GM21390 (cell line): ENCODE measurements around the gene EGLN1.
"Not testable (repeated sequence)": the region's sequence is repeated elsewhere in the genome, so short reads cannot be mapped to it uniquely, and the experiment has no call there.

Experiments used
- ATAC-seq: cut with Tn5 transposase; IDR thresholded peaks from one replicate; pipeline ENCODE4 v1.9.1; 2021; ENCODE audit not compliant: unreplicated experiment

The EGLN1 gene

GRCh38 chr1:231421971-231422797 lies at the start of gene EGLN1:
Gene EGLN1 (minus strand): TSS chr1:231422287. CDS start chr1:231421888, 399 bp downstream.
- ATAC-seq = peak; percentile 79

- ATAC-seq = not testable (repeated sequence)
Measured at GRCh38 chr1:231471500-231471899, 49.4 kb upstream of the EGLN1 start.

- ATAC-seq = not testable (repeated sequence)
Measured at GRCh38 chr1:231471027-231471426, 48.9 kb upstream of the EGLN1 start.

GRCh38 chr1:231467986-231468385 lies 45.9 kb upstream of the EGLN1 start:
- no peak for ATAC-seq

GRCh38 chr1:231465051-231465450 lies 43.0 kb upstream of the EGLN1 start:
- peak; percentile 47 for ATAC-seq

- ATAC-seq = no peak
Measured at GRCh38 chr1:231463541-231463940, 41.5 kb upstream of the EGLN1 start.

- peak; percentile 81 for ATAC-seq
Measured at GRCh38 chr1:231460614-231461013, 38.5 kb upstream of the EGLN1 start.

GRCh38 chr1:231459438-231459837 lies 37.4 kb upstream of the EGLN1 start:
- ATAC-seq = not testable (repeated sequence)

- not testable (repeated sequence) for ATAC-seq
Measured at GRCh38 chr1:231457956-231458355, 35.9 kb upstream of the EGLN1 start.

GRCh38 chr1:231454133-231454532 lies 32.0 kb upstream of the EGLN1 start:
- not testable (repeated sequence) for ATAC-seq

GRCh38 chr1:231446138-231446537 lies 24.1 kb upstream of the EGLN1 start:
- ATAC-seq = no peak

GRCh38 chr1:231444059-231444458 lies 22.0 kb upstream of the EGLN1 start:
- ATAC-seq = no peak

GRCh38 chr1:231443363-231443762 lies 21.3 kb upstream of the EGLN1 start:
- ATAC-seq = no peak

- ATAC-seq = no peak
Measured at GRCh38 chr1:231442735-231443134, 20.6 kb upstream of the EGLN1 start.

- ATAC-seq = no peak
Measured at GRCh38 chr1:231432996-231433395, 10.9 kb upstream of the EGLN1 start.

GRCh38 chr1:231431665-231432415 lies 9.8 kb upstream of the EGLN1 start:
- ATAC-seq = no peak

GRCh38 chr1:231430678-231431352 lies 8.7 kb upstream of the EGLN1 start:
- ATAC-seq = not testable (repeated sequence)

GRCh38 chr1:231428377-231428776 lies 6.3 kb upstream of the EGLN1 start:
- no peak for ATAC-seq

- no peak for ATAC-seq
Measured at GRCh38 chr1:231424950-231425805, 3.1 kb upstream of the EGLN1 start.

- ATAC-seq = no peak
Measured at GRCh38 chr1:231423648-231424047, 1.6 kb upstream of the EGLN1 start.
